ENCODE data around the gene PSG5.
A peak's percentile ranks its signal among the peaks of the same experiment; 100 is the strongest.
"Not testable (repeated sequence)": the region's sequence is repeated elsewhere in the genome, so short reads cannot be mapped to it uniquely, and the experiment has no call there.

Gene PSG5

DNA sequence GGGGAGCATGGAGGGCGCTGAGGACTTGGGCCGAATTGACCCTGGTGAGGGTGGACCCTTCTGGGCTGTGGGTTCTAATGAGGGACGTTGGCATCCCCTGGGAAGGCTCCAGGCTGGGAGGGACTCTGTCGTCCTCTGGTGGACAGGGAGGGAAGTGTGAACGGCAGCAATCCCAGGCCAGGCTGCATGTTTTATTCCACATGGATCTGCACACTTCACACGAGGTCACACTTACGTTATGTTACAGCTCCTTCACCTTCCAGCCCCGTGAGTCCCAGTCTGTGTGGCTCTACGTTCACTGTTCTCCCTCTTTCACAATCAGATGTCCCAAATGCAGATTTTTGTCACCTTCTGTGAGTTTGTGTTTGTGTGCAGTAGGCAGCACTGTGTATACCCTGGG, 1.8 kb upstream of the PSG5 start:
- peak; percentile 18 for DNase-seq (ENCODE audit: low read depth, low spot score)

DNA sequence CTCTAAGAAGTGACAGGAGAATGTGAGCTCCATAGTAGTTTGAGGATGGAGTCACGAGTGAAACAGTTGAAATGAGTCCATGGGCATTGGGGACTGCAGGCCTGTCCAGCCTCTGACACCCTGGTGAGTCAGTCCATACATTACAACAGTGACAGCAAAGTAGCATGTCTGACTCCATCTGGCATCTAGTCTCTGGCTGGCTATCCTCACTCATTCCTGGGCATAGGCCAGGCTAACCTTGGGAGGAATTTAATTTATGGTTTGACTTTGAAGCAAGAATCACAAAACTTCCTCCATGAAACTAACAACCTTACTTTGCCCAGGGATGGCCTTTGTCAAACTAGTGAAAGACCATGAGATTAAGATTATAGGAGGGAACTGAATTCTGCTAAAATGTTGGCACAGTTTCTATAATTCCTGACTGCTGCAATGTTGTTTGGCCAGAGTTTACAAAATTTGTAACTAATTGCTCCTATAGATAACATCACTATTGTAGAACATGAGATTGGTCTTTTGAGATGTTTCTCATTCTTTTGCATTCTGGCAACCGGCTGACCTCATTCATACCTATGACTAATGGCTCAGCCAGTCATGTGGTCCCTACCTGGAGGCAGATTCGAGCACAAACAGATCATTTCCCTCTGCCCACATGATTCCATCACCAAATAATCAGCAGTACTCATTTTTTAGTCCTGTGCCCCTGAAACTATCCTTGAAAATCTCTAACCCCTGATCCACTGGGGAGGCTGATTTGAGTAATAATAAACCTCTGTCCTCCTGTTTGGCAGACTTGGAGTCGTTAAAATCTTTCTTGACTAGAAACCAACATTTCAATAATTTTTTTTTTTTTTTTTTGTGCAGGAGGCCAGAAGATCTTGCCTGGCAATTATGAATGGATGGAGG, 4.2 kb downstream of the PSG5 start:
- not testable (repeated sequence) for DNase-seq (ENCODE audit: low read depth, low spot score)

DNA sequence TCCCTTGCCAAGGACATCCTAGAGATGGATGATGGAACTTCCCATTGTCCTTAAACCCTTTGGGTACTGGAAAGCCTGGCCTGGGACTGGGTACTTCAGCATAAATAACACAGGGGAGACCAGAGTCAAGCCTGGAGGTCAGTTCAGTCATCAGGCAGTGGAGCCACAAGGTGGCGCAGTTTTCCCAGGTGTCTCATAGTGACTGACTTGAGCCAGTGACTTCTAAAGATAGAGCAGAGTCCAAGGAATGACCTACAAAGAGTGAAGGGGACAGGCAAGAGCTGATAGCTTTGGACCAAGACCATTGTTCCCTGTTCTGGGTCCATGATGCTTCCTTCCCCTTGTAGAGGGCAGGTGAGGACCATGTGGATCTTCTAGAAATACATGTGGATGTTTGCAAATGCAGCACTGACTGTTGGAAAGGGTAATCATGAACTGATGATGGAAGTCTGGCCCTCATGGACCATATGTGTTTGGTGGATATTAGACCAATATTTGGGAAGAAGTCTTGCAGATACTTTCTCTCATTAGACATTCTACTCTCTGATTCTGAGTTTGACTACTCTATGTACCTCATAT, 6.7 kb downstream of the PSG5 start:
- not testable (repeated sequence) for DNase-seq (ENCODE audit: low read depth, low spot score)

DNA sequence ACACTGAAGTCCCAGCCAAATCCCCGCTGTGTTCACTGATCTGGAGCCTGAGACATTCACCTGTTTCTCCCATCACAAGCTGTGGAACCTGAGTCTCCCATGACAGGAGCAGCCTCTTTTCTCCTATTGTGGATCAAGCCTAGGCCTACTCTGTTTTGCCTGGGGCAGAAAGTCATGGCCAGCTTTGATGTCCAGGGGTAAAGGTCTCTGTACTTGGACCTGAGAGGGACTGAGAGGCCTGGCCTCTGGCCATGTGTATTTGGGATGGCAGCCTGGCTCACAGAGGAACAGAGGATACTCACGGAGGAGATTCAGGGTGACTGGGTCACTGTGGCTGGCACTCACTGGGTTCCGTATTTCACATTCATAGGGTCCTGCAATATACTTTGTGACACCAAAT, 7.8 kb downstream of the PSG5 start:
- DNase-seq (ENCODE audit: low read depth, low spot score), result not testable (repeated sequence)

DNA sequence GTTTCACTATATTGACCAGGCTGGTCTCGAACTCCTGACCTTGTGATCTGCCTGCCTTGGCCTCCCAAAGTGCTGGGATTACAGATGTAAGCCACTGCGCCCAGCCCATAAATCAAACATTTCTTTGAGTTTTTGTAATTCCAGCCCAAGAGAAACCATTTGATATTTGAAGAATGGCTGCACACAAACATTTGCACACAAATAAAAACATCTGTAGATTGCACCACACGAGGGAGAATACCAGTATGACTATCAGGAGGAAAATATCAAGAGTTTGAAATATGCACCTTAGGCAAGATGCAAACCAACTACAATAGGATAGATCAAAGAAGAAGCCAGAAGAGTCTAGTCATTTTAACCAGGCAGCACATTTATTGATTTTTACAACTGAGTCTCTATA, 20.4 kb downstream of the PSG5 start:
- DNase-seq (ENCODE audit: low read depth, low spot score), result not testable (repeated sequence)

DNA sequence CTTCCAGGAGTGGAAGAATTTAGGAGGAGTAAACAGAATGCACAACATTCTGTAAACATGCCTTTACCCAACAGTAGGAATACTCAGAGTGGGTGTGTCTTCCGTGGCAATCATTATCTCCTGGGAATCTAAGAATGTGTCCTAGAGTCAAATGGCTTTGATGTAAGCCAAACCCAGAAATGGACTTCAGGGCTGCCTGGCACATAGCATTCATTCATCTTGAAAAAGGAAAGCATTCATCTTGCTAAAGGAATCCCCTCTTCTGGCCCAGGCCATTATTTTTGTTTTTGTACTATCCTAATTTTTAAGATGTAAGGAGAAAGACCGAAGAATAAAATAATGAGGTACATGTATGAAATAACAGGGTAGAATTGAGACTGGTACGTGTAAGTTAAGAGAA, 23.2 kb downstream of the PSG5 start:
- DNase-seq (ENCODE audit: low read depth, low spot score), result not testable (repeated sequence)

DNA sequence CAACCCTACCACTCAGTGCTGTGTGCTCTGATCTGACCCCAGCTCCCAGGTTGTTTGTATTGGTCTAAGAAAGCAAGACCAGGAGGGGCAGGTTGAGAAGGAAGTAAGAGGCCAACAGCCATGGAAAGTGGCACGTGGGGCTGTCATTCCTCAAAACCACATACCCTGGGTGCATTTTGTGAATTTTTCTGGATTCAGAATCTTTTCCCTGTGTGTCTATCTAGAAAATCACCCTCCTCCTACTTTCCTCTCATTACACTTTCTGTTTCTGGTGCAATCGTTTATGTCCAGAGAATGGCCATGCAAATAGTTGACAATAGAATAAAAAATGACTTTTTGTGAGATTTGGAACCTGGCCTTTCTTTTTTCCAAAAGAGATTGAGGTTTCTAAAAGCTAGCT, 24.1 kb downstream of the PSG5 start:
- not testable (repeated sequence) for DNase-seq (ENCODE audit: low read depth, low spot score)

DNA sequence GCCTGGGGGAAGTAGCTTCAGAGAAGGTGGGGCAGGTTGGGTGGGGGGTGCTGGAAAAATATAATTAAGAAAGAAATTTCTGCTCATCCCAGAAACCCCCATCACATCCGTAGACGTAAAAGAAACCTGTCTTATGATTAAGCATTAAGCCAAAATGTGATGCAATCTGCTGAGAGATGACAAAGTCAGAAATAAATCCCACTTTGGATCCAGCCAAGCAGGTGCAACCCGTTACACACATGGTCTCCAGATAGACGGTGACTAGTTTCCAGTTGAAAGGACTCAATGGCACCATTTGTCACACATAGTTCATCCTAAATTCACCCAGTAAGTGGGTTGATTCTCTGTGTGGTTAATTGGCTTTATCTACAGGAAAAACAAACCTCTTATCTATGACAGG, 34.1 kb downstream of the PSG5 start:
- DNase-seq (ENCODE audit: low read depth, low spot score), result no peak

DNA sequence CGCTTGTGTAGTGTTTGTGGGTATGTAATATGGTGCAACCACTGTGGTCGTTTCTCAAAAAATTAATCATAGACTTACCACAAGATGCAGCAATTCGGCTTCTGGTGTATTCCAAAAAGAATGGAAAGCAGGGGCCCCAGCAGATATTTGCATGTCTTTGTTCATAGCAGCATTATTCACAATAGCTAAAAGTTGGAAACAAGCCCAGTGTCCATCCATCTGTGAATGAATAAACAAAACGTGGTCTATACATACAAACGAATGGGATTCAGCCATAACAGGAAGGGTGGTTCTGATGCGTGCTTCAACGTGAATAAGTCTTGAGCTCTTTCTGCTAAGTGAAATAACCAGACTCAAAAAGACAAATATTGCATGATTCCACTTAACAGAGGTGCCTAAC, 36.5 kb downstream of the PSG5 start:
- not testable (repeated sequence) for DNase-seq (ENCODE audit: low read depth, low spot score)

DNA sequence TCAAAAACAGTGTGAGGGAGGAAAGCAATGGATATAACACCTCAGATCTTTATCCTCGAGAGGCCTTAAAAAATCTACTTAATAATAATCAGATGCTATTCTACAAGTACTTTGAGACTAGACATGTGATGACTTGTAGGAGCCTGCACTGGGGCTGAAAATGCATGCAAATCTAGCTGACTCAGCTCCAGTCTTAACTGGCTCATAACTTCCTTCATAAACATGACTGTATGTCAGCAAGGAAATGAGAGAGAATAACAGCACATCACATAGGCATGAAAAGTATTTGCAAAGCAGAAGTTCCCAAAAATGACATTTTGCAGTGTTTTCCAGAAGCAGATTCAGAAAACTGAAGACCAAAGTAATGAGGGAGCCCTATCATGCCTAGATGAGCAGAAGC, 38.1 kb downstream of the PSG5 start:
- no peak for DNase-seq (ENCODE audit: low read depth, low spot score)

DNA sequence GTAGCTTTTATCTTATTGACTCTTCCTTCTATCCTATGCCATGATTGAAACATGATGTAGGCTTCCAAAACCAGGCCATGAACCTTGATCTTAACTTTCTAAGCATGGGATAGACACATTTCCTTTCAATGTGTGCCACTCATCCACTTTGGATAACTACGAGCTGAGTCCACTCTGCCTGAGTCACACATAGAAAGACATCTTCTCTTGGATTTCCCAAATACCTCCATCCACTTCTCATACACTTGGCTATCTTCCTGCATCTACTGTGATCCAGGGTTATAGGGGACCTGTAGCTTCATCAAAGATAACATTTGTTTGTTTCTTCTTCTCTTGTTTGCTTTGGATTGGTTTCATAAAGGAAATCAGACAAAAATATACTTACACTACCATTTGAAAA, 44.6 kb downstream of the PSG5 start:
- not testable (repeated sequence) for DNase-seq (ENCODE audit: low read depth, low spot score)

DNA sequence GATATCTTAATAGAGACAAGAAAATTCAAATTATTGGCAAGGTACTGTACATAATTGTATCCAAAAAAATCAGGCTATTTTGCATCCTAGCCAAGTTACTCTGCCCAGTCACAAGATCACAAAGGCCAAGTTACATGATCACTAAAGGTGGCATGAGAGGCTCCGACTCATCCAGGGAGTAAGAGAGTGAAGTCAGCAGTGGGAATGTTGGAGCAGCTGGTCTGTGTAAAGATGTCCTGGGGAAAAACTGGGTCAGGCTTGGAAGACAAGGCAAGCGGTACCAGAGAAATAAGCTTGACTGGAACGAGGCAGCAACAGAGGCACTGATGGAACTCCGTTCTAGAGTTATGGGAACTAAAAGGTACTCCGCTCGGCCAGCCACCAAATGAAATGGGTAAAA, 53.6 kb downstream of the PSG5 start:
- no peak for DNase-seq (ENCODE audit: low read depth, low spot score)

DNA sequence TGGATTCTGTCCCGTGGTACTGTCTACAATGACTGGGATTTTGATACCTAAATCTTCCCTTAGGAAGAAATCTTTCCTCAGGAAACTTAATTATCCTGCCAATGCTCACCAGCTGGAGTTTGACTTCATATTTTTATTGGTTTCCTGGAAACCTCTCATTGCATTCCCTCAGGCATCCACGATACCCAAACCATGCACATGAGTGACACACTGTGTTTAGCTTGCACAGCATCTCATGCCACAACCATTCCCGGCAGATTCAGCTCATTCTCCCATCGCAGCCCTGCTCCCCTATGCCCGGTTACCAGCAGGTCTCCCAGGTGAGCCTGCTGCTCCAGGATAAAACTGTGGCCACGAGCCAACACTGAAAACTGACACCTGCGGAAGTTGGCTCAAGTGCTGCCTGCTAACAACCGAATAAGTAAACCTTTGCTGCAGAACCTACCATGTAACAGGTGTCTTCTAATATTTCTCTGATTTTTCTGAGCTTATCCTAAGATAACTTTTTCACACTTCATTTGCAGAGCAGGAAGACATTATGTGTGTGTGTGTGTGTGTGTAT, 55.0 kb downstream of the PSG5 start:
- DNase-seq (ENCODE audit: low read depth, low spot score), result not testable (repeated sequence)

DNA sequence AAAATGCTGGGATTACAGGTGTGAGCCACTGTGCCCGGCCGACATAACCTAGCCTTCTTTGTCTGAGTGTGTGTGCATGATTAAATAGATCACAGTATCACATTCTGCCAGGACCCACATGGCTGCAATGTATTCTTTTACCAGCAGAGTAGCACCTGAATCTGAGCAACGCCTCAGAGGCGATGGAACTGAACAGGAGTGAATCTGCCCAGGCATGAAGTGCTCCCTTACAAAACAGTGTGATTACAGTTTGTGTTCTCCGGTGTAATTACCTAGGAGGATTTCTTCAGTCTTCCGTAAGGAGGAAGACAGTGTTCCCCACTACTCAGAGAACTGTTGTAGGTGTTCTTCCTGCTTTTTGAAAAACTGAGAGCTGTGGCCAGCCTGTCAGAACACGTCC, 57.1 kb downstream of the PSG5 start:
- not testable (repeated sequence) for DNase-seq (ENCODE audit: low read depth, low spot score)

DNA sequence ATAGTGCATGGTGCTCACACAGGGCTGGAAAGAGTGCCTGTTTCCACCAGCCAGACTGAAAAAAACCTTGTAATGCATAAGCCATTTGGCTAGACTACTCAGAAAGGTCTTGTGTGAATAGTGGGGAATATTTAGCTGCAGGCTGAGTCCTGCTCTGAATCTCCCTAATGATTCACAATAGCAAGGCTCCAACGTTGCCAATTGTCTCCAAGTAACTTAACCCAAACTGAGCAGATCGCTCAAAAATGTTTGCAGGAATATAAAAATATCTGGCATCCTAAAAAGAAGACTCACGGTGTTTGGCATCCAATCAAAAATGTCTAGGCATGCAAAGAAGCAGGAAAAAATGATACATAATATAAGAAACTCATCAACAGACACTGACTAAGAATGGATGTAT, 59.0 kb downstream of the PSG5 start:
- DNase-seq (ENCODE audit: low read depth, low spot score), result not testable (repeated sequence)

DNA sequence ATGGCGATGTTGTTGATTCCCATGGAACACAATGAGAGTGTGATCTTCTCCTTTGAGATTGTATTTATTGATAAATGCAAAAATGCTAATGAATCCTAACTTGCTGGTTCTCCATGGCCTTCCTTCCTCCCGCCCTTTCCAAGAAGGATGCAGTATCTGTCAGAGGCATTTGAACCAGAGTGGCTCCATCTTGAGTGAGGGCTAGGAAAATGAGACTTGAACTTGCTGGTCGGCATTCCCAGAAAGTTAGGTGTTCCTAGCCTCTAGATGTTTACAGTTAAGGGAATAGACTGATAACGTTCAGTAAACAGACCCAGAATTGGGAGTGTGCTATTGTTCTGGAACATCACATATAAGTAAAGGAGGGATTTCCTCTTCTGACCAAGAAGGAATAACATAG, 59.6 kb downstream of the PSG5 start:
- no peak for DNase-seq (ENCODE audit: low read depth, low spot score)

DNA sequence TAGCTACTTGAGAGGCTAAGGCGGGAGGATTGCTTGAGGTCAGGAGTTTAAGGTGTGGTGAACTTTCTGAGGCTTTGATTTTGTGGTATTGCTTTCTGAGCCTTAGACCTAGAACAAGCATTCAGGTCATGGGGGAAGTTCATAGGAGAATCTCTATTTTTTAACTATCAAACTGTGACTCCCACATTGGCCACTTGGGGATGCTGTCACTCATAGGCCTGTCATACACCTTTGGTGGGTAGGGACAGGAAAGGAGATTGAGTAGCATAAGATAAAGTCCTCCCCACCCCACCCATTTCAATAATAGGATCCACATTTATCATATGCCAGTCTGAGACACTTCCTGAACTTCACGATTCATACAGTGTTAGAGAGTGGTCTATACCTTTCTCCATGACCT, 62.0 kb downstream of the PSG5 start:
- no peak for DNase-seq (ENCODE audit: low read depth, low spot score)

DNA sequence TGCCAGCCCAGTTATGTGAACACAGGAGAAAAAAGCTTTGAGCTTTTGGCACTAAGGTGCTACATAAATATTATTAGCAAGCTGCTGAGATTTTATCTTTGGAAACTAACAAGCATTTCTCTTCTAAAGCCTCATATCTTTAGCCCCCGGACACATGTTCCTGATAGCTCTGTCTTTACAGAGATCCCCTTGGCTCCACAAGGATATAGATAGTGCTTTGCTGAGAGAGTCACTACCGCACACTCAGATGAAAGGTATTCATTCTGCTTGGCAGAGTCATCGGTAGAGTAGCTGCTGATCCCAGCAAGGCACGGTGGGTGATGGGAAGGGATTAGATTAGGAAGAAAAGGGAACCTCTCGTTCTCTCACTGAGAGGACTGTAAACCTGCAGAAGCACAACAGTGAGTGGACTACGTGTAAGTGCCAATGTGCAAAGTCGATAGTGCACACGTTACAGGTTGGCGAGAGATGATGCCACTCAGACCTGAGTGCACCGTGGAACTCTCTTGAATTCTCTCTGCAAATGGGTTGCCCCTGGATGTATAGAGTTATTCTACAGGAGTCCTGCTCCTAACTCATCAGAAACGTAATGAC, 65.8 kb downstream of the PSG5 start:
- not testable (repeated sequence) for DNase-seq (ENCODE audit: low read depth, low spot score)

DNA sequence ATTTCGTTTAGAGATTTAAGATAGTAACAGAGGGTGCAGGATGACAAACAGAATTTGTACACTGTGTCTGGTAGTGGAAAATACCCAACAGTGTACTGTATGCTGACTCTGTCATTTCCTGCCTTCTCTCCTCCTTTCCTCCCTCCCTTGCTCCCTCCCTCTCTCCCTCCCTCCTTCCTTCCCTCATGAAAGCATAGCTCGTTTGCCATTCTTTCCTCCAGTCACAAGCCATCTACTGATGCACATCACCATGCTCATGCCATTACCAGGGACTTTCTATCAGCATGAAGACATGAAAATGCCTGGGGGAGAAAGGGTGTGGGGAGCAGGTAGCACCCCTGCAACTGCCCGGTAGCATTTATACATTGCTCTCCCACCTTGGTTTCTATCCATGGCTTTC, 66.8 kb downstream of the PSG5 start:
- DNase-seq (ENCODE audit: low read depth, low spot score), result not testable (repeated sequence)

All from ELF-1 (cell line).